Measurements from ENCODE around the gene BFSP1.
A peak's percentile ranks its signal among the peaks of the same experiment; 100 is the strongest.

The BFSP1 gene

DNA sequence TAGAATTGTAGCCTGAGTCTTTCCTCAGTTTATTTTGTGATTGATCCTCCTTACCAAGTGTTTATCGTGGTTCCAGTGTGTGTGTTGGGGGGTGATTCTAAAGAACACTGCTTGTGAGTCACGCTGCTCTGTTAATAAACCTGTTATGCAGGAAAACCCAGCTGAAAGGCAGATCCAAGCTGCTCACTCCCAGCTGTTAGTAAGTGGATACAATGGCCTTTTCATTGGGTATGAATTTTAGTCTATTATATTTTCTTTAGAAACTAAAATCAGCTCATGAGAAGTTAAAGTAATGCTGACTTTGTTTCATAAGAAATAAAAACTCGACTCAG lies 26.5 kb upstream of the BFSP1 start:
- peak; percentile 91 for DNase-seq (ENCODE audit: low spot score)

DNA sequence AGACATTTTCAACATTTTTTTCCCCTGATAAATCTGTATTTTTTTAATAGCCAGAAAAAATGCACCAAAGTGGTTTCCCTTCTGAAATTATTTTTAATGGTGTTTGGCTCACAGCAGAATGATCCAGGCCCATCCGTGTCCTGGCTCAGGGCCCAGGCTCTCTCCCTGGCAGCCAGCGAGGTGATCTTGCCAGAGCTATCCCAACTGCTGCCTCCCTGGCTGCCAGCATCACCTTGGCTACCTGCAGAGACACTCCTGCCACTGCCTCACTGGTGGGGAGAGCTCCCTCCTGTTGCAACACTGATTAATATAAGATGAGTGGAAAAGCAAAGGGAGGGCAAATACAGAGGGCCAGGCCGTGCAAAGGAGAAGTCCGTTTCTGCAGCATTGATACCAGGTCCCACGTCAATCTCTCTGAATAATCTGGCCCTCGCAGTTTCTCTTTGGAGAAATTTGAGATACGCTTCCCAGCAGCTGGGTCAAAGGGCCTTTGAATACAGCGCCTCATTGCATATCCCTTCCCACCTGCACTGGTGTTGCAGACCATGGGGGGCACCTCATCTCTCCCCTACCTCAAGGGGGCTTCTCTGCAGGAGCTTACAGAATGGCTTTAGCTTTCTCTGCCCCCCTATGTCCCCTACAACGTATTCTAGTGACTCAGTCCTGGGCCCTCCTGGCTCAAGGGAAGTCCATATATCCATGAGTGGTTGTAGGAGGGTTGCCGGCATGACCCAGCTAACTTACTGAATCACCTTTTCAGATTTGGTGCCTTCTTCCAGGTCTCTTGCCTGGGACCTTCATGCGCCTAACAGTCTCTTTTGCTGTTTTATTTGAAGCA lies 25.9 kb upstream of the BFSP1 start:
- DNase-seq (ENCODE audit: low spot score) = no peak

- no peak for DNase-seq (ENCODE audit: low spot score)
Measured at GRCh38 chr20:17555106-17555505, 23.9 kb upstream of the BFSP1 start.

DNA sequence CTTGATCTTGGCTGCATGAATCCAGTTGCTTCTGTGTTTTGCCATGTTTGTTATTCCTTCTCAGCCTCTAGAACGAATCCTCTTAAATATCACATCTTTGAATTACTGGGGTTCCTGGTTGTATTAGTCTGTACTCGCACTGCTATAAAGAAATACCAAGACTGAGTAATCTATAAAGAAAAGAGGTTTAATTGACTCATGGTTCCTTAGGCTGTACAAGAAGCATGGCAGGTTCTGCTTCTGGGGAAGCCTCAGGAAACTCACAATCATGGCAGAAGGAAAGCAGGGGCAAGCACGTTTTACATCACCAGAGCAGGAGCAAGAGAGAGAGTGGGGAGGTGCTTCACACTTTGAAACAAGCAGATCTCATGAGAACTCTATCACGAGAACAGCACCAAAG lies 18.0 kb upstream of the BFSP1 start:
- no peak for DNase-seq (ENCODE audit: low spot score)

- no peak for DNase-seq (ENCODE audit: low spot score)
Measured at GRCh38 chr20:17545127-17545526, 13.9 kb upstream of the BFSP1 start.

- no peak for DNase-seq (ENCODE audit: low spot score)
Measured at GRCh38 chr20:17543531-17544131, 12.5 kb upstream of the BFSP1 start.

GRCh38 chr20:17542993-17543412 lies 11.8 kb upstream of the BFSP1 start:
- DNase-seq (ENCODE audit: low spot score) = peak; percentile 85

- DNase-seq (ENCODE audit: low spot score) = no peak
Measured at GRCh38 chr20:17542481-17542880, 11.3 kb upstream of the BFSP1 start.

DNA sequence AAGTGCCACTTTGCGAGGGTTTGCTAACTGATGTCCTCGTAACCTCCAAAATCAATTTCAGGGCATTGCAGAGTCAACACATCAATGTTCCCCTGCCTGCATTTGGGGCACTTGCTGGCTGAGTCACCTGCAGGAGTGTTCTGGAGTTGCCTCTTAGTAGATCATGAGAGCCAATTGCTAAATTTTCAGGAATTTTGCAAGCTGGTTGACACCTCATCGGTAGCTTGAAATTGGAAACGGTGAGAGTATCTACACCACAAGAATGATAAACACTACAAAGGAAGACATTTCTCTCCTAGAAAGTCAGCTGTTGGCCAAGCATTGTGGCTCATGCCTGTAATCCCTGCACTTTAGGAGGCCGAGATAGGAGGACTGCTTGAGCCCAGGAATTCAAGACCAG lies 10.8 kb upstream of the BFSP1 start:
- DNase-seq (ENCODE audit: low spot score) = no peak

DNA sequence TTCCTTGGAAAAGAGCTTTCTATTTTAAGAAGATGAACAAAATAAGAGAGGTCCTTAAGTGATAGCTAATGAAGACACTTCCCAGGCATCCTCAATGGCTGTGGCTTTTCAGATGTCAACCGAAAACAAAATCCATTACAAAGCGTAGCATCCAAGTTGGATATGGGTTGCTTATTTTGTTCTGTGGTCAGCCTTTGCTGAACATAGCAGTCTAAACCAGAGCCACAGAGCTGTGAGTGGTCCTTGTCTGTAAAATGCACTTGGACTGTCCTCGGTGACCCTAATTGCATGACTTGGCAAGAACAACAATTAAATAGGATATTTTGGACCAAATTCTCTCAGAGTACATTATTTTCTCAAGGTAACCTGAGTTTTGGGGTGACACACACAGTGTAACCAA lies 10.4 kb upstream of the BFSP1 start:
- no peak for DNase-seq (ENCODE audit: low spot score)

DNA sequence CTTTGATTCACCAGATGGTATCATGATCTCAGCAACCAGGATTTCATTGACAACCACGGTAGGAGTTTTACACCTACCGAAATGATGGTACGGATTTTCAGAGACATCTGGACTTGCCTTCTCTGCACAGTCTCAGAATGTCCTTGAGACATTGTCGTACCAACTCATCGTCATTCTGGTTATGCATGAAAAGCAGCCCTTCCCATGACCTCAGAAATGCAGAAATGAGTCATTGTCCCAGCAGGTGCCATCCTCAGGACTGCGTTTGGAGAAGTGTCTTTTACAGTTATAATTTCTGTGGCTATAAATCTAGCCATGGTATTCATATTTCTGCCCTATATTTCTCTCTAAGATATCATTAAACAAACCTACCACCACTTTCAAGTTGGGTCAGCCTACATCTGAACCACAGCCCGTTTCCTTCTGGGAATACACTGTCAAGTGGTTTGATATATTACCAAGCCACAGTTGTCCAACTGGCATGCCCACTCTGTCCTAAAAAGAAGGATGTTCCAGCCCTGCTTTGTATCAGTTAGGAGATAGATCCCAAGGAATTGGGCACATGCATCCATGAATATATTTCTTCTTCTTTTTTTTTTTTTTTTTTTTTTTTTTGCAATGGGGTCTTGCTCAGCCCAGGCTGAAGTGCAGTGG lies 7.5 kb upstream of the BFSP1 start:
- no peak for DNase-seq (ENCODE audit: low spot score)

DNA sequence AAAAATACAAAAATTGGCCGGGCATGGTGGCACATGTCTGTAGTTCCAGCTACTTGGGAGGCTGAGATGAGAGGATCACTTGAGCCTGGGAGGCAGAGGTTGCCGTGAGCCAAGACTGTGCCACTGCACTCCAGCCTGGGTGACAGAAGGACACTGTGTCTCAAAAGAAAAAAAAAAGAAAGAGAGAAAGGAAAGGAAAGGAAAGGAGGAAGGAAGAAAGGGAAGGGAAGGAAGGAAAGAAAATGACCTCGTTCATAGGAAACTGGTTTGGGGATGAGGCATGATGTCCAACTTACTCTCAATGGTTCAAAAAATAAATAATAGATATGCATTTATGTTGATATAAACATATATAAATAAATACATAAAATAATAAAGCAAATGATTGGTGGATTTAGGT lies 6.8 kb upstream of the BFSP1 start:
- DNase-seq (ENCODE audit: low spot score) = no peak

- peak; percentile 96 for DNase-seq (ENCODE audit: low spot score)
Measured at GRCh38 chr20:17536944-17537444, 5.8 kb upstream of the BFSP1 start.

DNA sequence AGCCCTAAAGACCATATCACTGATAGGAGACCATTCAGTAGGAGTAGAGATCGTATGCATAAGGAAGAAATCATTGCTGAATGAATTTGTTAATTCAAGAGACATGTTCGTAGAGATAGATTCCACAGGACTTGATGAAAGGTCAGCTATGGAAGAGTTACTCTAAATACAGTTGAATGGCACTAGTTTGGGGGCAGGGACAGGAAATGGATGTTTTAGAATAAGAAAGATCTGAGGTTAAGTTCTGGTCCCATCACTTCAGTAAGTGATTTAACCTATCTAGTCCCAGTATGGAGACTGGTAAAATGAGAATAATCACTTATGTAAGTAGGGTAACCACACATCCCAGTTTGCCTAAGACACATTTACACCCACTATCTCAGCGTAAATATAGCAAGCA lies 2.9 kb upstream of the BFSP1 start:
- DNase-seq (ENCODE audit: low spot score) = no peak

GRCh38 chr20:17533396-17533795 lies 2.2 kb upstream of the BFSP1 start:
- DNase-seq (ENCODE audit: low spot score) = peak; percentile 80

- DNase-seq (ENCODE audit: low spot score) = no peak
Measured at GRCh38 chr20:17531665-17532025, 466 bp upstream of the BFSP1 start.

GRCh38 chr20:17530153-17530552 lies 1.0 kb downstream of the BFSP1 start:
- no peak for DNase-seq (ENCODE audit: low spot score)

GRCh38 chr20:17529586-17529985 lies 1.6 kb downstream of the BFSP1 start:
- no peak for DNase-seq (ENCODE audit: low spot score)

GRCh38 chr20:17525650-17526049 lies 5.5 kb downstream of the BFSP1 start:
- no peak for DNase-seq (ENCODE audit: low spot score)

DNA sequence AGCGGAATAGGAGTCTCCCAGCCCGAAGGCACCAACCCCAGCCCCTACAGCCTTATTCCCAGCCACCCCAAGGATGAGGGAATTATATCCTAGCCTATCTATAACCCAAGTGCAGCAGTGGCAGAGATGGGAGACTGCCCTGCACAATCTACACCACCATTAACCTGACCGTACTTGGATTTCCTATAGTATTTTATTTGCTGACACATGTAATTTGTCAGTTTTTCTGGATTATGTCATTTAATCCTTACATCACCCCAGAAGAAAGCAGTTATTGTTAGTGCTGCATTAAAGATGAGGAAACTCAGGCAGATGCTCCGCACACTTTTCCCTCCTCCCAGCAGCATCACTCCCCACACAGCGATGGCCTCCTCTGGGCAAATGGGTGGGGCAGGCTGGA lies 6.0 kb downstream of the BFSP1 start:
- DNase-seq (ENCODE audit: low spot score) = no peak

GRCh38 chr20:17524560-17524959 lies 6.6 kb downstream of the BFSP1 start:
- DNase-seq (ENCODE audit: low spot score) = no peak

DNA sequence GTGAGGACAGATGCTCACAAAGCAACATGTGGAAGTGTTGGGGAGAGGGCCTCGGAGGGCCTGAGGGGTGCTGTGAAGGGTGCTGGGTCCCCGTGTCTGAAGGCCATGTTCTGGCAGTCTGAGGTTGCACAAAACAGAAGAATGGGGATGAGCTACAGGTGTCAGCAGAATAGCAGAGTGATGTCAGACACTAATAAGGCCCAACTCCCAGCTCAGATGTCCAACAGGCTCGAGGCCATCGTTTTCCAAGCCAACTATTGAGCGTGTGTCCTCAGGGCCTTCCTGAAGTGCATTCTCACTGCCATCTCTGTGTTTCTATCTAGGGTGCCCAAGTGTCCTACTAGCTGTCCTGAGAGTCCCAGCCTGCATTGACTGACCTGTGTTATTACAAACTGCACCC lies 7.9 kb downstream of the BFSP1 start:
- DNase-seq (ENCODE audit: low spot score) = no peak

DNA sequence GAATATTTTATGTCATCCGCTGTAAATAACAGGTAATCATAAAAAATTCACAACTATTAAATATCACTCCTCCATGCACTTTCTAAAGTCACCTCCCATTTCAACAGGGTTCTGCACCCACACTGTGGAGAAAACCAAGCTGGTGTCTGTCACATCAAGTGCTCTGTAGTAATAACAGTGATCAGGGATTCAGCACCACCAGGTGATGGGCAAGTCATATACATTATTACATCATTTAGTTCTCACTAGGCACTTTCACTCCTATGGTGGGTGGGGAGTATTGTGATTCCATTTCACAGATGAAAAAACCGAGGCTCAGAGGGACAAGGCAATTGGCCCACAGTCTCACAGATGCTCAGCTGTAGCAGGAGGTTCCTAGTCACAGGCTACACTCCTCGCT lies 8.7 kb downstream of the BFSP1 start:
- no peak for DNase-seq (ENCODE audit: low spot score)

Data from COLO829 (cell line).